ENCODE data around the gene CSNK1G3.
"Not testable (repeated sequence)": the region's sequence is repeated elsewhere in the genome, so short reads cannot be mapped to it uniquely, and the experiment has no call there.

The CSNK1G3 gene

GRCh38 chr5:123559434-123559775 lies 47.4 kb downstream of the CSNK1G3 start:
- no peak for DNase-seq (ENCODE audit: low read depth)

- no peak for DNase-seq (ENCODE audit: low read depth)
Measured at GRCh38 chr5:123561230-123561629, 49.3 kb downstream of the CSNK1G3 start.

GRCh38 chr5:123571927-123572326 lies 60.0 kb downstream of the CSNK1G3 start:
- DNase-seq (ENCODE audit: low read depth) = no peak

- no peak for DNase-seq (ENCODE audit: low read depth)
Measured at GRCh38 chr5:123578390-123578789, 66.4 kb downstream of the CSNK1G3 start.

- no peak for DNase-seq (ENCODE audit: low read depth)
Measured at GRCh38 chr5:123579410-123579809, 67.4 kb downstream of the CSNK1G3 start.

- DNase-seq (ENCODE audit: low read depth) = no peak
Measured at GRCh38 chr5:123582550-123583285, 70.7 kb downstream of the CSNK1G3 start.

GRCh38 chr5:123585871-123586270 lies 73.9 kb downstream of the CSNK1G3 start:
- DNase-seq (ENCODE audit: low read depth) = no peak

GRCh38 chr5:123594434-123594833 lies 82.5 kb downstream of the CSNK1G3 start:
- DNase-seq (ENCODE audit: low read depth) = no peak

GRCh38 chr5:123597018-123597417 lies 85.0 kb downstream of the CSNK1G3 start:
- no peak for DNase-seq (ENCODE audit: low read depth)

- DNase-seq (ENCODE audit: low read depth) = no peak
Measured at GRCh38 chr5:123598028-123598689, 86.2 kb downstream of the CSNK1G3 start.

- DNase-seq (ENCODE audit: low read depth) = no peak
Measured at GRCh38 chr5:123599171-123599570, 87.2 kb downstream of the CSNK1G3 start.

GRCh38 chr5:123601610-123602009 lies 89.6 kb downstream of the CSNK1G3 start:
- DNase-seq (ENCODE audit: low read depth) = no peak

GRCh38 chr5:123605822-123606221 lies 93.8 kb downstream of the CSNK1G3 start:
- DNase-seq (ENCODE audit: low read depth) = no peak

GRCh38 chr5:123610209-123610608 lies 98.2 kb downstream of the CSNK1G3 start:
- DNase-seq (ENCODE audit: low read depth) = no peak

- DNase-seq (ENCODE audit: low read depth) = no peak
Measured at GRCh38 chr5:123610665-123611405, 98.9 kb downstream of the CSNK1G3 start.

GRCh38 chr5:123611406-123611709 lies 99.4 kb downstream of the CSNK1G3 start:
- no peak for DNase-seq (ENCODE audit: low read depth)

- no peak for DNase-seq (ENCODE audit: low read depth)
Measured at GRCh38 chr5:123617561-123617960, 105.6 kb downstream of the CSNK1G3 start.

- DNase-seq (ENCODE audit: low read depth) = no peak
Measured at GRCh38 chr5:123626051-123626450, 114.1 kb downstream of the CSNK1G3 start.

GRCh38 chr5:123628860-123629544 lies 117.0 kb downstream of the CSNK1G3 start:
- no peak for DNase-seq (ENCODE audit: low read depth)

GRCh38 chr5:123636006-123636405 lies 124.0 kb downstream of the CSNK1G3 start:
- DNase-seq (ENCODE audit: low read depth) = no peak

- DNase-seq (ENCODE audit: low read depth) = not testable (repeated sequence)
Measured at GRCh38 chr5:123637028-123637427, 125.1 kb downstream of the CSNK1G3 start.

GRCh38 chr5:123639244-123639643 lies 127.3 kb downstream of the CSNK1G3 start:
- no peak for DNase-seq (ENCODE audit: low read depth)

Data from T-helper 22 cell (primary cell).